AG04450 (cell line): ENCODE measurements around the gene CDC6. TPM values are rescaled to one million over a fixed set of nuclear protein-coding genes. Genes with fewer than 3 reads are reported as not detected.
"Not testable (repeated sequence)": the region's sequence is repeated elsewhere in the genome, so short reads cannot be mapped to it uniquely, and the experiment has no call there.

Experiments
- CTCF ChIA-PET: fragments of 300-600, 350-600 bp; formaldehyde crosslinking; extraction: SDS; loops from one replicate; lab custom pipeline; 2022; ENCODE audit warnings: antibody characterized with exemption, inconsistent platforms; lab: Charles Lee
- POLR2A ChIA-PET: fragments of 350-600 bp; formaldehyde crosslinking; extraction: SDS; loops from one replicate; lab custom pipeline; 2021; ENCODE audit warnings: antibody characterized with exemption, inconsistent platforms; lab: Yijun Ruan, JAX
- DNase-seq: peaks from one replicate; pipeline ENCODE4 v3.0.0-alpha.2; 2011; ENCODE audit warnings: low read depth, low spot score
- H3K27ac ChIP-seq: one replicate; pipeline ENCODE4 v1.5.1; 2012; ENCODE audit warnings: low read depth, low read length, control low read depth
- H3K27me3 ChIP-seq: one replicate; pipeline ENCODE4 v1.6.0; 2012; ENCODE audit warnings: low read length; ENCODE audit not compliant: control insufficient read depth, insufficient read depth
- H3K4me3 ChIP-seq: 2 replicates; pipeline ENCODE4 v1.5.1; 2011; ENCODE audit warnings: mild to moderate bottlenecking, low read depth, low read length, control low read depth
- H3K9me3 ChIP-seq: 2 replicates; pipeline ENCODE4 v1.5.1; 2012; ENCODE audit warnings: low read length; ENCODE audit not compliant: control insufficient read depth, insufficient read depth
- CTCF ChIP-seq: IDR thresholded peaks from 2 replicates; pipeline ENCODE4 v1.5.1; 2011; ENCODE audit warnings: low read depth, low read length, control low read depth, inconsistent platforms
- polyA plus RNA-seq: library from polyadenylated mRNA; depleted of rRNA; stranded (reverse); fragments of >200 nt; gene quantifications from 2 replicates; pipeline ENCODE4 v1.2.3, GENCODE V29; 2011

Gene CDC6
- polyA plus RNA-seq, 1 experiment, result 8.6 TPM

DNA sequence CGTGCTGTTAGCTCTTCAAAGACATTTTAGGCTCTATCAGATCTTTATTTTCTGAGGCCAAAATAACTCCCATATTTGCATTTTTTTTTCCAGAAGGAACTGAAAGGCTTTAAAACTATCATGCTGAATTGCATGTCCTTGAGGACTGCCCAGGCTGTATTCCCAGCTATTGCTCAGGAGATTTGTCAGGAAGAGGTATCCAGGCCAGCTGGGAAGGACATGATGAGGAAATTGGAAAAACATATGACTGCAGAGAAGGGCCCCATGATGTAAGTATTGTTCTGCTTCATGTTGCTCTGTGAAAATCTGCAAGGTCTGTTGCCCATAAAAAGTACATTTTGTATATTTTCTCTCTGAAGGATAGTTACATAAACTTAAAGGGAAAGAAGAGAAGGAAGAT lies 5.7 kb downstream of the CDC6 start:
- H3K27ac ChIP-seq, result no peak overlapping the region
- no peak for TF ChIP-seq CTCF
- CTCF ChIA-PET, result interaction anchor here (0.6 to 2.8 kb wide), 6 partner anchors 10 to 92 kb away, joined by 3 to 19 read pairs (median 8); partner anchors contain the start of gene WIPF2
- no peak overlapping the region for H3K4me3 ChIP-seq
- no peak for DNase-seq
- POLR2A ChIA-PET, result no interaction called here
- H3K9me3 ChIP-seq, result no peaks in the 10 kb centered on the region
- no peaks in the 10 kb centered on the region for H3K27me3 ChIP-seq

DNA sequence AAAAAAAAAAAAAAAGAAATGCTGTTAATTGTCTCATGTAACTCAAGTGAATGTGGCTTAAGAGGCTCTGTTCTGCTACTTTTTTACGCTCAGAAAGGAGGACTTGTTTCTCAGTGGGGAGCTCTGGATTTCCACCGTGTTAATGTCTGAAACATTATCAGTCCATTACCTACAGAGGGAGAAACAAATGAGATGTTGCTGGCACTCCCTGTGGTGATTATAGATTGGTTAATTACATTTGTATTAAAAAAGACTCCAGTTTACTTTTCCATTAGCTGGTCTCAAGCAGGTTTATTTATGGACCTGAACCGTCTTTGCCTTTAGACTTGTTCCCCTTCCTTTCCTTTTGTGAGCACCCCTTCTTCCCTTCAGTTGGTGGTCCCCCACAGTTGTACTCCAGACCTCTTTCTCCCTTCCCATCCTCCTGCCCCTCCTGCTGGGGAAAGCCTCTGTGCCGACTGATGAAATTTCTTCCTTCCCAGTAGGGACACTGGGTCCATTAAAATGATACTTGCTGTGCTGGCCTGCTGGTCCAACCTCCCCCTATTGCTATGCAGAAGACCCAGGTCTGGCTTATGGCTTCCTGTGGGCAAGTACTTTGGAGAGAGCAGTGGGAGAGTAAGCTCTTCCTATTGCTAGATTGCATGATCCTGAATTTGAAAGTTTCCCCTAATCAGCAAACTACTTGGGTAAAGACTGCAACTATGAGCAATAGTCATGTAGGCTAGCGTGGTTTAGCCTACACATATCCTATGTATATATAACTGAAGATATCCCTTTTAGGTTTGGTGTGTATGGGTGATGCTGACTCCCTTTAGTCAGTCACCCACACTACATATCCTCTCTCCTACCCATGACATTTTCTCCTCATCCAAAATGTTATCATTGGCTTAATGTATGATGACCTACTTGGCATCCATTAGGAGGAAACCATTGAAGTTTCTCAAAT lies 8.1 kb downstream of the CDC6 start:
- no peak for DNase-seq
- Histone ChIP-seq H3K9me3 (no peaks in the 10 kb centered on the region), H3K27me3 (no peaks in the 10 kb centered on the region), H3K4me3 (no peak overlapping the region), H3K27ac (no peak overlapping the region)
- CTCF ChIA-PET, result interaction anchor here (1.1 to 2.8 kb wide), 3 partner anchors 22 to 94 kb away, joined by 3 to 11 read pairs (median 3); partner anchors contain the start of gene WIPF2
- TF ChIP-seq CTCF, result no peak
- POLR2A ChIA-PET, result no interaction called here

DNA sequence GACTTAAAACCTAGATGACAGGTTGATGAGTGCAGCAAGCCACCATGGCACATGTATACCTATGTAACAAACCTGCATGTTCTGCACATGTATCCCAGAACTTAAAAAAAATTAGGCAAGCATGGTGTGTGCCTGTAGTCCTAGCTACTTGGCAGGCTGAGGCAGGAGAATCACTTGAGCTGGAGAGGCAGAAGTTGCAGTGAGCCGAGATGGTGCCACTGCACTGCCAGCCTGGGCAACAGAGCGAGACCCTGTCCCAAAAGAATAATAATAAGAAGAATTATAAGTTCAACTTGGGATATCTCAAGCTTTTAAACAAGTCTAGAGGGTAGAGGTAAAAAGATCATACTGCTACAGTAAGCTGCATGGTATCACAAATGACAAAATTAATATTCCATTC lies 9.8 kb downstream of the CDC6 start:
- H3K27me3 ChIP-seq, result no peaks in the 10 kb centered on the region
- no peaks in the 10 kb centered on the region for H3K9me3 ChIP-seq
- DNase-seq, result no peak
- ChIA-PET CTCF (interaction anchor here (1.2 kb wide), 1 partner anchor 57 kb away, joined by 3 read pairs; no protein-coding TSS in a partner anchor), POLR2A (no interaction called here)
- H3K27ac ChIP-seq, result no peak overlapping the region
- H3K4me3 ChIP-seq, result no peak overlapping the region
- no peak for TF ChIP-seq CTCF

DNA sequence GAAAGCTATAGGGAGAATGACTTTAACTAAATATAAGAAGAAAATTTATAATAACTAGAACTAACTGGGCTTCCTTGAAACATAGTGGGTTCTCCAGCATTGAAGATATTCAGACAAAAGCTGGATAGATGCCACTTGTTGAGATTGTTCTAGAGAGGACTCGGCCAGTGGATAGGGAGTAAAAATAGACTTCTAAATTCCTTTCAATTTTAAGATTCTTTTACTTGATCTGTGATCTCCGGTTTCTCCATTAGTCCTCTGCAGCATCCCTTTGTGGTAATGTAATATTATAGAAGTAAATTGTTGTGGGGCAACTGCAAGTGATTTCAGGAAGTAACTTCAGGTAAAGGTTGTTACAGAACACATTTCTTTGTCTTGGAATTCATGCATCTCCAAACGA lies 11.0 kb downstream of the CDC6 start:
- ChIA-PET POLR2A (interaction anchor here (0.8 to 1.7 kb wide), 2 partner anchors 10 to 90 kb away, joined by 3 to 4 read pairs; no protein-coding TSS in a partner anchor), CTCF (interaction anchor here (1.2 to 10.0 kb wide), 6 partner anchors 9 to 96 kb away, joined by 3 to 112 read pairs (median 10); partner anchors contain the start of gene WIPF2)
- Histone ChIP-seq H3K27ac (no peak overlapping the region), H3K4me3 (no peak overlapping the region), H3K9me3 (no peaks in the 10 kb centered on the region), H3K27me3 (no peaks in the 10 kb centered on the region)
- no peak for TF ChIP-seq CTCF
- no peak for DNase-seq

DNA sequence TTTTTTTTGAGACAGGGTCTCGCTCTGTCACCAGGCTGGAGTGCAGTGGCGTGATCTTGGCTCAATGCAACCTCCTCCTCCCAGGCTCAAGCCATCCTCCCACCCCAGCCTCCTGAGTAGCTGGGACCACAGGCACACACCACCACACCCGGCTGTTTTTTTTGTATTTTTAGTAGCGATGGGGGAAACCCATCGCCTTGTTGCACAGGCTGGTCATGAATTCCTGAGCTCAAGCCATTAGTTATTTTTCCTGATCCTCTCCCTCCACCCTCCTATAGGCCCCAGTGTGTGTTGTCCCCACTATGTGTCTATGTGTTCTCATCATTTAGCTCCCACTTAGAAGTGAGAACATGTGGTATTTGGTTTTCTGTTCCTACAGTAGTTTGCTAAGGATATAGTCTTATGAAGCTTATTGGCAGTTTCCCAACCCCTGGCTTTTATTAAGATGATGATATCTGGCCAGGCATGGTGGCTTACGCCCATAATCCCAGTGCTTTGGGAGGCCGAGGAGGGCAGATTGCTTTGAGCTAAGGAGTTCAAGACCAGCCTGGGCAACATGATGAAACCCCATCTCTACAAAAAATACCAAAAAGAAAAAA lies 11.6 kb downstream of the CDC6 start:
- not testable (repeated sequence) for H3K4me3 ChIP-seq, DNase-seq, H3K27me3 ChIP-seq, H3K27ac ChIP-seq, H3K9me3 ChIP-seq
- ChIA-PET POLR2A (interaction anchor here (0.7 to 1.7 kb wide), 3 partner anchors 11 to 90 kb away, joined by 3 to 6 read pairs (median 4); no protein-coding TSS in a partner anchor), CTCF (interaction anchor here (0.7 to 10.0 kb wide), 8 partner anchors 9 to 259 kb away, joined by 3 to 112 read pairs (median 8); partner anchors contain the start of gene WIPF2)
